ENCODE data around the gene C1QBP. TPM values are rescaled to one million over a fixed set of nuclear protein-coding genes. Genes with fewer than 3 reads are reported as not detected.
"Not testable (repeated sequence)": the region's sequence is repeated elsewhere in the genome, so short reads cannot be mapped to it uniquely, and the experiment has no call there.

Gene C1QBP
- total RNA-seq, 2 donors from 2014 or later, result 140 to 146 TPM

DNA sequence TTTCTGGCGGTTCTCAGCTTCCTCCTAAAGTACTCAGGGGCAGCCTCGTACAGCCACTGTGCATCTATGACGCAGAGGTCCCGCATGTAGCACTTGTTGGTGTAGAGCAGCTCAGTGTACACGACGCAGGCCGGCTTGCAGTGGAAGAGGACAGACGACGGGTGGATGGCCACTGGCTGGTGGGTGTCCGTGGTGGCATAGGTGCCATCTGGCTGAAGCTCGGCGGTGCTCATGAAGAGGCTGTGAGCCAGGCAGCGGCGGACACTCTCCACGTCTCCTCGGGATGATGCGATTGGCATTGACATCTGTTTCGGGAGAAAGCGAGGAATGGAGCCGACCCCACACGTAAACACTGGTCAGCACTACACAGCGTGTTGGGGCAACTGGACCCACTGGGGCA, 5.3 kb upstream of the C1QBP start:
- TF ChIP-seq POLR2AphosphoS5 (IDR thresholded peaks at IDR 0.05), result no peak
- no peaks in the 10 kb centered on the region for H3K4me1 ChIP-seq (replicated peaks)
- no peaks in the 10 kb centered on the region for H3K27me3 ChIP-seq (replicated peaks; ENCODE audit: insufficient read depth)
- H3K9me3 ChIP-seq, result no peaks in the 10 kb centered on the region
- no peak overlapping the region for H3K27ac ChIP-seq
- H3K4me3 ChIP-seq, result no peak overlapping the region
- DNase-seq (ENCODE audit: low spot score), result no peak
- WGBS, result 92% methylated on average over 22 of the region's 22 CpGs
- intact Hi-C loops (cut with DNase I), result no loop called here
- no peaks in the 10 kb centered on the region for H3K36me3 ChIP-seq

DNA sequence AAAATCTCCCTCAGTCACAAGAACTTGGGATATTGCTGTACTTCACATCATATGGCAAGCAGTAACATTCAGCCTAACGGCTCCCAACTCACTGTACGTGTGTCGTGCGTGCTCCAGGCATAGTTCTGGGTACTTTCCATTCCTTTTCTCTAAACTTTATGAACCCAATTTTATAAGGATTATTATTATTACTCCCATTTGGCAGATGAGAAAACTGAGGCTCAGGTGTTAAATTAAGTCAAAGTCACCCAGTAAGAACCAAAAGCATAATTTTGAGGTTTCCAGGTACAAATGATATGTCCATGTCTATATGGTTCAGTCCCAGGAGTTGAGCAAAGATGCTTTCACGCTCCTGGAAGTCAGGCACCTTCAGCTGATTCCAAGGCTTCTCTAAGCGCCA, 4.8 kb upstream of the C1QBP start:
- TF ChIP-seq POLR2AphosphoS5 (IDR thresholded peaks at IDR 0.05) (no peak), CTCF (IDR thresholded peaks at IDR 0.05) (no peak), POLR2A (IDR thresholded peaks at IDR 0.05) (no peak)
- H3K4me1 ChIP-seq (replicated peaks), result no peaks in the 10 kb centered on the region
- no peak overlapping the region for H3K4me3 ChIP-seq
- 90% methylated on average over 6 of the region's 6 CpGs for WGBS
- H3K9me3 ChIP-seq, result no peaks in the 10 kb centered on the region
- no peak for DNase-seq (ENCODE audit: low spot score)
- H3K36me3 ChIP-seq, result no peaks in the 10 kb centered on the region
- intact Hi-C loops (cut with DNase I), result no loop called here
- no peak overlapping the region for H3K27ac ChIP-seq
- H3K27me3 ChIP-seq (replicated peaks; ENCODE audit: insufficient read depth), result no peaks in the 10 kb centered on the region

DNA sequence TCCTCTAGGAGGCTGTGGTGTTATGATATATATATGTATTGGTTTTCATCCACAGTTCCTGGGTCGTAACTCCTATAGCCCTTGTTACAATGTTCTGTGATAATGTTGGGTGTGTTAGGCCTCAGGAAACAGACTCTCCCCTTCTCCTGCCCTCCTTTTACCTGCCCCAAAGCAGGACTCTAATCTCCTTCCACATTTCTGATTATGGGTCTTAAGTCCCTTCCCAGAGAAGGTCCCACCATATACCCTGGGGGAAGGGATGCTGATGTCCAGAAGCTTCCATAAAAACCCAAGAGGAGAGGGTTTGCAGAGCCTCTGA, 450 bp upstream of the C1QBP start:
- TF ChIP-seq POLR2A (IDR thresholded peaks at IDR 0.05) (no peak), CTCF (IDR thresholded peaks at IDR 0.05) (no peak), POLR2AphosphoS5 (IDR thresholded peaks at IDR 0.05) (no peak)
- intact Hi-C loops (cut with DNase I), result loop anchor here (5.0 kb wide), 1 partner anchor 192 kb away; no protein-coding TSS in a partner anchor
- Histone ChIP-seq H3K27me3 (replicated peaks; ENCODE audit: insufficient read depth) (no peaks in the 10 kb centered on the region), H3K9me3 (no peaks in the 10 kb centered on the region), H3K27ac (peak overlapping the region; percentile 60 to 71), H3K4me1 (replicated peaks) (peaks cover 9% of the 10 kb centered on the region), H3K4me3 (peak overlapping the region; percentile 80 to 92), H3K36me3 (no peaks in the 10 kb centered on the region)
- WGBS, result 5% methylated on average over 1 of the region's 1 CpG
- DNase-seq (ENCODE audit: low spot score), result no peak

DNA sequence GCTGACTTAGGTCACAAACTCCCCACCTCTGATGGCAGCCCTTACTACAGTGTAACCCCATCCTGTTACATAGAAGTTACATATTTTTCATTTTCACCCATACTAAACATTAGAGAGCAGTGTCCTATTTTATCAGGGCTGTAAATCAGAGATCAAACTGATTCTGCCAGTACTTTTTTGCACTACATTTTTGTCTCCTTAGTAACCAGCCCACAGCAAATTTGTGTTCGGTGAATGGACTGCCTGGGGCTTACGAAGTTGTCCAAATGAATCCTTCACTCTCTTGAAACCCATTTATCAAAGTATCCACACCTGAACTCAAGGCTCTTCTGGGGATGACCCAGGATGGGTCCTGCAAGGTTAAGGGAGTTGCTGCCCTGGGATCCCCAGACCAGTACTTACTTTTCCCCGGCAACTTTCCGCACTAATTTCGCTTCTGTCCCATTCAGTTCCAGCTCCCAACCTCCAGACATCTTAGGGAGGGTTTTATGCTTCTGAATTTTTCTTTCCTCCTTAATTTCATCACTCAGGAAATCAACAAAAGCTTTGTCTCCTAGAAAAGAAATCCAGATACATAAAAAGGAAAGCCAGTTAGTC, 1.1 kb downstream of the C1QBP start:
- H3K4me1 ChIP-seq (replicated peaks), result peaks cover 9% of the 10 kb centered on the region
- DNase-seq (ENCODE audit: low spot score), result no peak
- H3K9me3 ChIP-seq, result no peaks in the 10 kb centered on the region
- intact Hi-C loops (cut with DNase I), result loop anchor here (5.0 kb wide), 1 partner anchor 191 kb away; no protein-coding TSS in a partner anchor
- H3K4me3 ChIP-seq, result peak overlapping the region; percentile 80 to 92
- no peak for TF ChIP-seq POLR2A (IDR thresholded peaks at IDR 0.05)
- TF ChIP-seq POLR2AphosphoS5 (IDR thresholded peaks at IDR 0.05), result no peak
- no peak for TF ChIP-seq CTCF (IDR thresholded peaks at IDR 0.05)
- H3K36me3 ChIP-seq, result peaks cover 4 to 6% of the 10 kb centered on the region in 2 donors
- WGBS, result 37% methylated on average over 5 of the region's 5 CpGs
- no peaks in the 10 kb centered on the region for H3K27me3 ChIP-seq (replicated peaks; ENCODE audit: insufficient read depth)
- H3K27ac ChIP-seq, result no peak overlapping the region

GRCh38 chr17:5435781-5436315, 3.1 kb downstream of the C1QBP start:
- not testable (repeated sequence) for H3K27me3 ChIP-seq (replicated peaks; ENCODE audit: insufficient read depth); H3K4me3 ChIP-seq; H3K27ac ChIP-seq; DNase-seq (ENCODE audit: low spot score); H3K4me1 ChIP-seq (replicated peaks); H3K36me3 ChIP-seq; H3K9me3 ChIP-seq
- 86% methylated on average over 12 of the region's 12 CpGs for WGBS
- intact Hi-C loops (cut with DNase I), result loop anchor here (5.0 kb wide), 1 partner anchor 189 kb away; no protein-coding TSS in a partner anchor

GRCh38 chr17:5434984-5435383, 4.0 kb downstream of the C1QBP start:
- Histone ChIP-seq H3K9me3 (no peaks in the 10 kb centered on the region), H3K4me1 (replicated peaks) (peaks cover 9% of the 10 kb centered on the region), H3K27me3 (replicated peaks; ENCODE audit: insufficient read depth) (no peaks in the 10 kb centered on the region), H3K27ac (no peak overlapping the region), H3K36me3 (peaks cover 4 to 6% of the 10 kb centered on the region in 2 donors), H3K4me3 (no peak overlapping the region)
- intact Hi-C loops (cut with DNase I), result loop anchor here (5.0 kb wide), 1 partner anchor 188 kb away; no protein-coding TSS in a partner anchor
- 90% methylated on average over 2 of the region's 2 CpGs for WGBS
- DNase-seq (ENCODE audit: low spot score), result no peak
- TF ChIP-seq POLR2A (IDR thresholded peaks at IDR 0.05) (no peak), POLR2AphosphoS5 (IDR thresholded peaks at IDR 0.05) (no peak), CTCF (IDR thresholded peaks at IDR 0.05) (no peak)
